ENCODE data around the gene ADAMTS16. TPM values are rescaled to one million over a fixed set of nuclear protein-coding genes. Genes with fewer than 3 reads are reported as not detected.

The ADAMTS16 gene
- total RNA-seq, 1 experiment from 2014 or later, result not detected

GRCh38 chr5:5178136-5178535, 38.0 kb downstream of the ADAMTS16 start:
- TF ChIP-seq CTCF (IDR thresholded peaks at IDR 0.05; ENCODE audit: unreplicated experiment), result no peak
- peaks cover 14% of the 10 kb centered on the region for H3K9me3 Mint-ChIP-seq (ENCODE audit: low read depth, unreplicated experiment)
- intact Hi-C loops (cut with micrococcal nuclease; ENCODE audit: unreplicated experiment), result no loop called here
- H3K4me1 Mint-ChIP-seq (ENCODE audit: low read depth, unreplicated experiment), result no peaks in the 10 kb centered on the region
- no peaks in the 10 kb centered on the region for H3K36me3 Mint-ChIP-seq (ENCODE audit: insufficient read depth, unreplicated experiment)
- BruUV-seq (replicated peaks), result no TSS peak
- DNase-seq, result peak; percentile 8
- no peak overlapping the region for H3K27ac Mint-ChIP-seq (ENCODE audit: unreplicated experiment)
- CTCF ChIA-PET, result no interaction called here
- no peak overlapping the region for H3K4me3 Mint-ChIP-seq (ENCODE audit: low read depth, unreplicated experiment)
- H3K27me3 Mint-ChIP-seq (ENCODE audit: unreplicated experiment), result no peaks in the 10 kb centered on the region

- no peaks in the 10 kb centered on the region for H3K36me3 Mint-ChIP-seq (ENCODE audit: insufficient read depth, unreplicated experiment)
- intact Hi-C loops (cut with micrococcal nuclease; ENCODE audit: unreplicated experiment), result no loop called here
- no peak overlapping the region for H3K27ac Mint-ChIP-seq (ENCODE audit: unreplicated experiment)
Observed at GRCh38 chr5:5178580-5178979, 38.5 kb downstream of the ADAMTS16 start.

GRCh38 chr5:5179079-5179478, 38.9 kb downstream of the ADAMTS16 start:
- H3K4me3 Mint-ChIP-seq (ENCODE audit: low read depth, unreplicated experiment), result no peak overlapping the region
- intact Hi-C loops (cut with micrococcal nuclease; ENCODE audit: unreplicated experiment), result no loop called here
- H3K27me3 Mint-ChIP-seq (ENCODE audit: unreplicated experiment), result no peaks in the 10 kb centered on the region
- no peak for TF ChIP-seq CTCF (IDR thresholded peaks at IDR 0.05; ENCODE audit: unreplicated experiment)
- H3K27ac Mint-ChIP-seq (ENCODE audit: unreplicated experiment), result no peak overlapping the region
- peaks cover 16% of the 10 kb centered on the region for H3K9me3 Mint-ChIP-seq (ENCODE audit: low read depth, unreplicated experiment)
- CTCF ChIA-PET, result no interaction called here
- H3K36me3 Mint-ChIP-seq (ENCODE audit: insufficient read depth, unreplicated experiment), result no peaks in the 10 kb centered on the region
- DNase-seq, result no peak
- H3K4me1 Mint-ChIP-seq (ENCODE audit: low read depth, unreplicated experiment), result no peaks in the 10 kb centered on the region
- no TSS peak for BruUV-seq (replicated peaks)

More at GRCh38 chr5:5178580-5178979, 38.5 kb downstream of the ADAMTS16 start:
- no peak for TF ChIP-seq CTCF (IDR thresholded peaks at IDR 0.05; ENCODE audit: unreplicated experiment)
- no peaks in the 10 kb centered on the region for H3K4me1 Mint-ChIP-seq (ENCODE audit: low read depth, unreplicated experiment)
- BruUV-seq (replicated peaks), result no TSS peak
- DNase-seq, result no peak
- H3K27me3 Mint-ChIP-seq (ENCODE audit: unreplicated experiment), result no peaks in the 10 kb centered on the region
- H3K4me3 Mint-ChIP-seq (ENCODE audit: low read depth, unreplicated experiment), result no peak overlapping the region
- CTCF ChIA-PET, result no interaction called here
- peaks cover 16% of the 10 kb centered on the region for H3K9me3 Mint-ChIP-seq (ENCODE audit: low read depth, unreplicated experiment)

GRCh38 chr5:5179597-5179996, 39.5 kb downstream of the ADAMTS16 start:
- no peak for TF ChIP-seq CTCF (IDR thresholded peaks at IDR 0.05; ENCODE audit: unreplicated experiment)
- Mint-ChIP-seq H3K27me3 (ENCODE audit: unreplicated experiment) (no peaks in the 10 kb centered on the region), H3K4me3 (ENCODE audit: low read depth, unreplicated experiment) (no peak overlapping the region), H3K9me3 (ENCODE audit: low read depth, unreplicated experiment) (peaks cover 11% of the 10 kb centered on the region), H3K36me3 (ENCODE audit: insufficient read depth, unreplicated experiment) (no peaks in the 10 kb centered on the region), H3K27ac (ENCODE audit: unreplicated experiment) (no peak overlapping the region), H3K4me1 (ENCODE audit: low read depth, unreplicated experiment) (no peaks in the 10 kb centered on the region)
- intact Hi-C loops (cut with micrococcal nuclease; ENCODE audit: unreplicated experiment), result no loop called here
- CTCF ChIA-PET, result no interaction called here
- BruUV-seq (replicated peaks), result no TSS peak
- no peak for DNase-seq
